ENCODE measurements around the gene HAP1. TPM values are rescaled to one million over a fixed set of nuclear protein-coding genes. Genes with fewer than 3 reads are reported as not detected.

Gene HAP1
- total RNA-seq, 1 donor from 2014 or later, result 1.2 TPM

GRCh38 chr17:41769346-41769862, 35.0 kb upstream of the HAP1 start:
- no peak for DNase-seq (ENCODE audit: extremely low spot score in 2 of 2)
- no peaks in the 10 kb centered on the region for H3K27me3 ChIP-seq
- H3K4me3 ChIP-seq, result no peak overlapping the region
- intact Hi-C loops (cut with DNase I), result no loop called here
- TF ChIP-seq POLR2A (IDR thresholded peaks at IDR 0.05), result no peak
- no peak for TF ChIP-seq CTCF (IDR thresholded peaks at IDR 0.05)
- TF ChIP-seq POLR2AphosphoS5 (IDR thresholded peaks at IDR 0.05; ENCODE audit: insufficient read depth in 1 of 2, low read depth in 1 of 2), result no peak
- peaks cover 43% of the 10 kb centered on the region for H3K4me1 ChIP-seq
- H3K36me3 ChIP-seq, result peaks cover 0 to 60% of the 10 kb centered on the region in 2 donors
- no peaks in the 10 kb centered on the region for H3K9me3 ChIP-seq
- H3K27ac ChIP-seq, result no peak overlapping the region

GRCh38 chr17:41768682-41769288, 34.3 kb upstream of the HAP1 start:
- intact Hi-C loops (cut with DNase I), result no loop called here
- no peaks in the 10 kb centered on the region for H3K27me3 ChIP-seq
- no peak for DNase-seq (ENCODE audit: extremely low spot score in 2 of 2)
- no peaks in the 10 kb centered on the region for H3K9me3 ChIP-seq
- peaks cover 37% of the 10 kb centered on the region for H3K4me1 ChIP-seq
- no peak for TF ChIP-seq POLR2A (IDR thresholded peaks at IDR 0.05)
- no peak for TF ChIP-seq CTCF (IDR thresholded peaks at IDR 0.05)
- no peak for TF ChIP-seq POLR2AphosphoS5 (IDR thresholded peaks at IDR 0.05; ENCODE audit: insufficient read depth in 1 of 2, low read depth in 1 of 2)
- no peak overlapping the region for H3K4me3 ChIP-seq
- no peak overlapping the region for H3K27ac ChIP-seq
- H3K36me3 ChIP-seq, result peaks cover 0 to 65% of the 10 kb centered on the region in 2 donors

- no peak for TF ChIP-seq CTCF (IDR thresholded peaks at IDR 0.05)
- TF ChIP-seq POLR2AphosphoS5 (IDR thresholded peaks at IDR 0.05; ENCODE audit: insufficient read depth in 1 of 2, low read depth in 1 of 2), result no peak
- TF ChIP-seq POLR2A (IDR thresholded peaks at IDR 0.05), result no peak
- Histone ChIP-seq H3K27ac (no peak overlapping the region), H3K4me1 (peaks cover 24% of the 10 kb centered on the region), H3K27me3 (no peaks in the 10 kb centered on the region), H3K9me3 (no peaks in the 10 kb centered on the region), H3K36me3 (peaks cover 0 to 78% of the 10 kb centered on the region in 2 donors), H3K4me3 (no peak overlapping the region)
- DNase-seq (ENCODE audit: extremely low spot score in 2 of 2), result no peak
- intact Hi-C loops (cut with DNase I), result no loop called here
Measured at GRCh38 chr17:41767324-41768042, 33.0 kb upstream of the HAP1 start.

GRCh38 chr17:41766135-41766534, 31.7 kb upstream of the HAP1 start:
- intact Hi-C loops (cut with DNase I), result no loop called here
- TF ChIP-seq POLR2A (IDR thresholded peaks at IDR 0.05) (no peak), CTCF (IDR thresholded peaks at IDR 0.05) (no peak), POLR2AphosphoS5 (IDR thresholded peaks at IDR 0.05; ENCODE audit: insufficient read depth in 1 of 2, low read depth in 1 of 2) (no peak)
- Histone ChIP-seq H3K4me1 (peaks cover 11% of the 10 kb centered on the region), H3K9me3 (no peaks in the 10 kb centered on the region), H3K27me3 (no peaks in the 10 kb centered on the region), H3K4me3 (no peak overlapping the region), H3K27ac (no peak overlapping the region), H3K36me3 (peaks cover 0 to 87% of the 10 kb centered on the region in 2 donors)
- DNase-seq (ENCODE audit: extremely low spot score in 2 of 2), result no peak

- H3K9me3 ChIP-seq, result no peaks in the 10 kb centered on the region
- TF ChIP-seq POLR2AphosphoS5 (IDR thresholded peaks at IDR 0.05; ENCODE audit: insufficient read depth in 1 of 2, low read depth in 1 of 2) (no peak), CTCF (IDR thresholded peaks at IDR 0.05) (no peak), POLR2A (IDR thresholded peaks at IDR 0.05) (no peak)
- H3K36me3 ChIP-seq, result peaks cover 0 to 83% of the 10 kb centered on the region in 2 donors
- H3K4me1 ChIP-seq, result no peaks in the 10 kb centered on the region
- no peak overlapping the region for H3K27ac ChIP-seq
- no peak for DNase-seq (ENCODE audit: extremely low spot score in 2 of 2)
- no peaks in the 10 kb centered on the region for H3K27me3 ChIP-seq
- intact Hi-C loops (cut with DNase I), result no loop called here
- H3K4me3 ChIP-seq, result no peak overlapping the region
Measured at GRCh38 chr17:41763327-41763726, 28.9 kb upstream of the HAP1 start.
